HuH-7.5 (cell line): ENCODE measurements around the gene CD99.
"Not testable (repeated sequence)": the region's sequence is repeated elsewhere in the genome, so short reads cannot be mapped to it uniquely, and the experiment has no call there.

Experiments
- DNase-seq: peaks from one replicate; pipeline ENCODE4 v3.0.0; 2011; ENCODE audit warnings: low spot score

The CD99 gene

GRCh38 chrX:2769615-2770014 lies 78.5 kb downstream of the CD99 start:
- DNase-seq: no peak

GRCh38 chrX:2773166-2774055 lies 82.3 kb downstream of the CD99 start:
- not testable (repeated sequence) for DNase-seq

DNA sequence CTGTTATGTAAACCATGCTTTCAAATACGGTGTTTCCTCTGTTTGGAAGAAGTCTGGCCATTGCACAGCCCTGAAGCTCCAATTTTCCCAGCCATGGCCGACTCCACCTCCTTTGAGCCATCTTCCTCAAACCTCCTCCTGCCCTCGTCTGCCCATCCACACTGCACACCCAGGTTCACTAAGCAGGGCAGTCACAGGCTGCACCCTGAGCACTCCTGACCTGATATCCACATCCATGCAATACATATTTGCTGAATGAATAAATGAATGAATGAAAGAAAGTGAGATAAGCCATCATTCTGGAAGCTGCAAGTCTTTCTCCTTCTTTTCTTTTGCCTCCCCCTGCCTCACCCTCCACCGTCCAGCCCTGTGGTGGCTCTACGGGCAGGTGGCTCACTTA lies 83.0 kb downstream of the CD99 start:
- DNase-seq: no peak

DNA sequence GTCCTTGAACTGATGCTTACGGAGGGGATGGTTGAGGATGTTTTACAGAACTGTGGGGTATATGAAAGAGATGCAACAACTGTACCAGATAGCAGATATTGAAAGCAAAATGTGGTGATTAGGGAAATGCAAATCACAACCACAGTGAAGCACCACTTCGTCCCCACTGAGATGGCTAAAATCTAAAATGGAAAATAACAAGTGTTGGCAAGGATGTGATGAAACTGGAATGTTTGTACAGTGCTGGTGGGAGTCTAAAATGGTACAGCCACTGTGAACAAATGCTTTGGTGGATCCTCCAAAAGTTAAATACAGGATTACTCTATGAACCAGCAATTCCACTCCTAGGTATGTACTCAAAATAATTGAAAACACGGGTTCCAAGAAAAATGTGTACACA lies 83.7 kb downstream of the CD99 start:
- no peak for DNase-seq

DNA sequence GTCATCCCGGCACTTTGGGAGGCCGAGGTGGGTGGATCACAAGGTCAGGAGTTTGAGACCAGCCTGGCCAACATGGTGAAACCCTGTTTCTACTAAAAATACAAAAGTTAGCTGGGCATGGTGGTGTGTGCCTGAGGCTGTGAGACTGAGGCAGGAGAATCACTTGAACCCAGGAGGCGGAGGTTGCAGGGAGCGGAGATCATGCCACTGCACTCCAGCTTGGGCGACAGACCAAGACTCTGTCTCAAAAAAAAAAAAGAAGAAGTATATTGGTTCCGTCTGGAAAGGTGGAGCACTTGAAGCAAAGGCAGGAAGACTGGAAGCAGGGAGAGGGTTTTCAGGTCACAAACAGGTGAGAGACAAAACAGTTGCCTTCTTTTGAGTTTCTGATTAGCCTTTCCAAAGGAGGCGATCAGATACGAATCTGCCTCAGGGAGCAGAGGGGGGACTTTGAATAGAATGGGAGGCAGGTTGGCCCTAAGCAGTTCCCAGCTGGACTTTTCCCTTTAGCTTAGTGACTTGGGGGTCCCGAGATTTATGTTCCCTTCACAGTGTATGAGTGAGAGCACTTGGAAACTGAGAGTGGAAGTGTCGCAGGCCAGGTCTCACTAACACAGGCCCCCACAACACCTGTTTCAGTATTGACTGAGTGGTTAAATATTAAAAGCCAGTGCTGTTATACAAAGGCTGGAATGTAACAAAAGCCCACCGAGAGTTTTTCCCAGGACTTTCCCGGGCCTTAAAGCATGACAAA lies 89.6 kb downstream of the CD99 start:
- not testable (repeated sequence) for DNase-seq

DNA sequence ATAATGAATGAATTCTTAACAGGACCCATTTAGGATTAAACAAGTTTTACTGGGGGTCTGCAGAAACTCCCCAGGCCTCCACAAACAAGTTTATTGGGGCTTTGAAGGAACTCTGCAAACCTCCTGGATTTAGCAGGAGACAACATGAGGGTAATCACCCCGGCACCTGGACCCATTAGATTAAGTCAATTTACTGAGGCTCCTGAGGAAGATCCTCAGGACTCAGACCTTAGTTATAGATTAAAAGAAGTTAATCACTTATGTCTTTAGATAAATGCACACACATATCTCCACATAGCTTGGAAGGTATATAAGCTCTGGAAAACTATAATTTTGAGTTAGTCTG lies 90.1 kb downstream of the CD99 start:
- DNase-seq: no peak

DNA sequence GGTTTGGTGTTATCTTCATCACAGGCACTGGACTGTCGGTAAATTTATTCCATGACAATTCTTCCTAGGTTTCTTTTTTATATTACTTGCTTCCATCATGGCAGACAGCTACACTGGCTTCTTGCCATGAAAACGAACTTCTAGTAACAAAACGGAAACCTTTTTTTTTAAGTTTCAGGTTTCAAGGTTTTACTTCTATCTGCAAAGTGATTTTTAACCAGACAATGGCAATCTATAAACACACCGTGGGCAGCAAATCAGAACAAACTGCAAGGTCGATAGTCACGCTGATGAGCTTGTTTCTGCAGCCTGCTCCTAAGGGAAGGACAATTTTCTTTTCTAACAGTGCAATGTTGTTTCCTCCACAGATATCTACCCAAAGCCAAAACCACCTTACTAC lies 90.6 kb downstream of the CD99 start:
- DNase-seq: no peak

GRCh38 chrX:2782171-2782570 lies 91.1 kb downstream of the CD99 start:
- no peak for DNase-seq

GRCh38 chrX:2782778-2783177 lies 91.7 kb downstream of the CD99 start:
- no peak for DNase-seq

DNA sequence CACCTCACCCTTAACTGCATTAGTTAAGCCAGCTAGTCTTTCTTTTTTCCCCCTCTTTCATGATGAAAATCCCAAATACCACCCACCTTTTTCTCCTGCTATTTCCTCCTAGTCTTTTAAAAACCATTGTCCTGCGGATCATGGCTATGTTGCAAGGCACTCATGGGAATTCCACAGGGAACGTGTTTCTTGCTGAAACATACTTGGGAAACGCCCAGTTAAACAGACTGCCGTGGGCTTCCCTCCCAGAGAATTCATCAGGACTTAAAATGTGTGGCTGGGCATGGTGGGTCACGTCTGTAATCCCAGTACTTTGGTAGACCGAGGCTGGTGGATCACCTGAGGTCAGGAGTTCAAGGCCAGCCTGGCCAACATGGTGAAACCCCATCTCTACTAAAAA lies 92.9 kb downstream of the CD99 start:
- DNase-seq: no peak

DNA sequence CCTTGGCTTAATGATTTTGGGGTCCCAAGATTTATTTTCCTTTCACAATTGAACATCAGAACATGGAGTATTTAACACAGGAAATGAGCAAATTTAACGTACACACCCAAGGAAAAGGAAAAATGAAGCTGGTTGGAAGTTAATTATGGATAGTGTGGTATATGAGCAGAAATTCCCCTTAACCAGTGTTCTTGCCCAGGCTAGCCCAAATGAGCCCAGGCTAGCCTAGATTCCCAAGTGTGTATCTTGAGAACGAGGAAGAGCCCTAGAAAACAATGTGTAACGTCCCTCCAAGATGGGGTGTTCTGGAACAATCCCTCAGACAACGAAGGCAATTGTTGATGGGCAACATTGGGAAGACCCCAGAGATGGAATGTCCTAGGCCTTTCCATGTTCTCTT lies 94.4 kb downstream of the CD99 start:
- DNase-seq: no peak

DNA sequence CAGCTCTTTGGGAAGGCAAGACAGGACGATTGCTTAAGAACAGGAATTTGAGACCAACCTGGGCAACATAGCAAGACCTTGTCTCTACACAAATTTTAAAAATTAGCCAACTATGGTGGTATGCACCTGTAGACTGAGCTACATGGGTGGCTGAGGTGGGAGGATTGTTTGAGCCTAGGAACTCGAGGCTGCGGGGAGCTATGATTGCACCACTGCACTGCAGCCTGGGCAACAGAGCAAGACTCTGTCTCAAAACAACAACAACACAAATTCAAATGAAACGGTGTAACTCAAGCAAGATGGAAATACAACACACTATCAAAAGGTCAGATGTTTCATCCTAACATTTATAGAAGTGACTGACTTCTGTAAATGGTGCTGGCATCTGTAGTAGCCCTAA lies 97.9 kb downstream of the CD99 start:
- no peak for DNase-seq

DNA sequence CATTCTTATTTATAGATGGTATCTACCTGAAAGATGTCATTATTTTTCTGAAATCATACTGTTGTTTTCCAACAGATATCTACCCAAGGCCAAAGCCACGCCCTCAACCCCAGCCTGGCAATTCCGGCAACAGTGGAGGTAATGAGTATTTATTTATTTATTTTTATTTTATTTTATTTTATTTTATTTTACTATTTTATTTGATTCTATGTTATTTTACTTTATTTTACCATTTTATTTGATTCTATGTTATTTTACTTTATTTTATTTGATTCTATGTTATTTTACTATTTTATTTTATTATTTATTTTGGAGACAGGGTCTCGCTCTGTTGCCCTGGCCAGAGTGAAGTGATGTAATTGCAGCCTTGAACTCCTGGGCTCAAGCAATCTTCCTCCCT lies 98.5 kb downstream of the CD99 start:
- no peak for DNase-seq
